GM19099 (cell line): ENCODE data around the gene CAMK1.

Source experiments
- POLR2A ChIP-seq: IDR thresholded peaks from 3 replicates; pipeline ENCODE4 v1.6.1; 2011; ENCODE audit warnings: low read depth; ENCODE audit not compliant: insufficient read length; ENCODE audit errors: extremely low read depth

CAMK1 gene

GRCh38 chr3:9742560-9742959, 27.2 kb downstream of the CAMK1 start:
- TF ChIP-seq POLR2A: no peak

GRCh38 chr3:9739181-9739580, 30.6 kb downstream of the CAMK1 start:
- TF ChIP-seq POLR2A: no peak

GRCh38 chr3:9736831-9737230, 32.9 kb downstream of the CAMK1 start:
- no peak for TF ChIP-seq POLR2A

- TF ChIP-seq POLR2A: no peak
These were observed 37.0 kb downstream of the CAMK1 start for GRCh38 chr3:9732740-9733115.

- no peak for TF ChIP-seq POLR2A
These were observed 37.5 kb downstream of the CAMK1 start for GRCh38 chr3:9732080-9732739.

- TF ChIP-seq POLR2A: peak; percentile 84
These were observed 38.3 kb downstream of the CAMK1 start, which contains the start of gene BRPF1 for GRCh38 chr3:9731206-9732079. Gene BRPF1 (plus strand): TSS chr3:9731735. CDS start chr3:9734141, 2,406 bp downstream.

GRCh38 chr3:9730657-9731205, 39.0 kb downstream of the CAMK1 start:
- no peak for TF ChIP-seq POLR2A

GRCh38 chr3:9729419-9729818, 40.3 kb downstream of the CAMK1 start:
- no peak for TF ChIP-seq POLR2A

- no peak for TF ChIP-seq POLR2A
These were observed 42.0 kb downstream of the CAMK1 start for GRCh38 chr3:9727743-9728142.

GRCh38 chr3:9727041-9727595, 42.6 kb downstream of the CAMK1 start:
- no peak for TF ChIP-seq POLR2A

GRCh38 chr3:9725775-9726515, 43.8 kb downstream of the CAMK1 start:
- no peak for TF ChIP-seq POLR2A

GRCh38 chr3:9721700-9722060, 48.1 kb downstream of the CAMK1 start:
- TF ChIP-seq POLR2A: no peak

GRCh38 chr3:9721015-9721699, 48.6 kb downstream of the CAMK1 start:
- TF ChIP-seq POLR2A: no peak

- no peak for TF ChIP-seq POLR2A
These were observed 51.6 kb downstream of the CAMK1 start for GRCh38 chr3:9718118-9718517.
